Measurements from ENCODE around the gene ATF6.

DNA sequence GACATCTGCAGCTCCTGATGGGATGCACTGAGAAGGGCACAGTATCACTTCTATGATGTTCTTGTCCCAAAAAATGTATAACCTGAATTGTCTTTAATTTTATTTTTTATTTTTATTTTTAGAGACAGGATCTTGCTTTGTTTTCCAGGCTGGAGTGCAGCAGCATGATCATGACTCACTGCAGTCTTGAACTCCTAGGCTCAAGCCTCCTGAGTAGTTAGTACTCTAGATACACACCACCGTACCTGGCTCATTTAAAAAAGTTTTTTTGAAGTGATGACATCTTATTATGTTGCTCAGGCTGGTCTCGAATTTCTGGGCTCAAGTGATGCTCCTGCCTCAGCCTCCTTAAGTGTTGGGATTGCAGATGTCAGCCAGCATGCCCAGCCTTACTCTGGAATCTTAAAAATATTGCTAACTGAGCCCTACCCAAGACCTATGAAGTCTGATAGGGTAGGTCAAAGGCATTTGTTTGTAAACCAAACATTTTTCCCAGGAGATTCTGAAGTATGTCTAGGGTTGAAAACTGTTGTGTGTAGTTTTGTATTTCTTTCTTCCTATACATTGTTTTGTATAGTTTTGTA, 68.9 kb downstream of the ATF6 start:
- no peak for TF ChIP-seq MAFK (IDR thresholded peaks at IDR 0.05; ENCODE audit: low read depth, low read length)
- TF ChIP-seq, protein P1, sequence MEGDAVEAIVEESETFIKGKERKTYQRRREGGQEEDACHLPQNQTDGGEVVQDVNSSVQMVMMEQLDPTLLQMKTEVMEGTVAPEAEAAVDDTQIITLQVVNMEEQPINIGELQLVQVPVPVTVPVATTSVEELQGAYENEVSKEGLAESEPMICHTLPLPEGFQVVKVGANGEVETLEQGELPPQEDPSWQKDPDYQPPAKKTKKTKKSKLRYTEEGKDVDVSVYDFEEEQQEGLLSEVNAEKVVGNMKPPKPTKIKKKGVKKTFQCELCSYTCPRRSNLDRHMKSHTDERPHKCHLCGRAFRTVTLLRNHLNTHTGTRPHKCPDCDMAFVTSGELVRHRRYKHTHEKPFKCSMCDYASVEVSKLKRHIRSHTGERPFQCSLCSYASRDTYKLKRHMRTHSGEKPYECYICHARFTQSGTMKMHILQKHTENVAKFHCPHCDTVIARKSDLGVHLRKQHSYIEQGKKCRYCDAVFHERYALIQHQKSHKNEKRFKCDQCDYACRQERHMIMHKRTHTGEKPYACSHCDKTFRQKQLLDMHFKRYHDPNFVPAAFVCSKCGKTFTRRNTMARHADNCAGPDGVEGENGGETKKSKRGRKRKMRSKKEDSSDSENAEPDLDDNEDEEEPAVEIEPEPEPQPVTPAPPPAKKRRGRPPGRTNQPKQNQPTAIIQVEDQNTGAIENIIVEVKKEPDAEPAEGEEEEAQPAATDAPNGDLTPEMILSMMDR (conservative IDR thresholded peaks at IDR 0.05; ENCODE audit: low read depth, low read length): no peak
- TF ChIP-seq RCOR1 (IDR thresholded peaks at IDR 0.05; ENCODE audit: insufficient replicate concordance, low read length): no peak
- no peak for TF ChIP-seq NFE2L2 (IDR thresholded peaks at IDR 0.05; ENCODE audit: low read depth, low read length)
- no peak for TF ChIP-seq BHLHE40 (IDR thresholded peaks at IDR 0.05; ENCODE audit: low read depth, low read length)
- TF ChIP-seq POLR2A (IDR thresholded peaks at IDR 0.05; ENCODE audit: low read depth, low read length): no peak
- TF ChIP-seq CEBPB (IDR thresholded peaks at IDR 0.05; ENCODE audit: low read depth, low read length): no peak
- no peak for TF ChIP-seq USF2 (IDR thresholded peaks at IDR 0.05; ENCODE audit: low read depth, low read length)
- TF ChIP-seq, protein P2, sequence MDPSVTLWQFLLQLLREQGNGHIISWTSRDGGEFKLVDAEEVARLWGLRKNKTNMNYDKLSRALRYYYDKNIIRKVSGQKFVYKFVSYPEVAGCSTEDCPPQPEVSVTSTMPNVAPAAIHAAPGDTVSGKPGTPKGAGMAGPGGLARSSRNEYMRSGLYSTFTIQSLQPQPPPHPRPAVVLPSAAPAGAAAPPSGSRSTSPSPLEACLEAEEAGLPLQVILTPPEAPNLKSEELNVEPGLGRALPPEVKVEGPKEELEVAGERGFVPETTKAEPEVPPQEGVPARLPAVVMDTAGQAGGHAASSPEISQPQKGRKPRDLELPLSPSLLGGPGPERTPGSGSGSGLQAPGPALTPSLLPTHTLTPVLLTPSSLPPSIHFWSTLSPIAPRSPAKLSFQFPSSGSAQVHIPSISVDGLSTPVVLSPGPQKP (IDR thresholded peaks at IDR 0.05; ENCODE audit: borderline replicate concordance, low read depth, low read length): no peak
- no peak for TF ChIP-seq RFX5 (IDR thresholded peaks at IDR 0.05; ENCODE audit: low read depth, low read length)
